Activated naive CD4-positive, alpha-beta T cell treated with anti-CD3 and anti-CD28 coated beads, Interleukin-2, amount 50 U/mL, for 72 hours (primary cell): ENCODE results near the gene NUDT9. TPM values are rescaled to one million over a fixed set of nuclear protein-coding genes. Genes with fewer than 3 reads are reported as not detected.

ENCODE experiments used
- total RNA-seq, 2 donors: library from RNA; stranded (reverse); gene quantifications; one replicate each; pipeline ENCODE4 v1.2.3, GENCODE V29; 2022

NUDT9 gene
- total RNA-seq, 2 donors from 2014 or later: 9.7 to 12.0 TPM

Other genes with a start within 250 kb of the NUDT9 start
- 10 to 100 TPM in 1 of 2 donors, 1 to 10 TPM in 1; 8.4 to 13.6 TPM for gene KLHL8, start 202.0 kb upstream of the NUDT9 start, total RNA-seq
- under 1 TPM in 1 of 2 donors, not detected in 1; 0.11 TPM for gene HSD17B13, start 99.7 kb upstream of the NUDT9 start, total RNA-seq
- 10 to 100 TPM; 16.6 to 30.1 TPM for gene HSD17B11, start 31.4 kb upstream of the NUDT9 start, total RNA-seq
- gene SPARCL1, start 106.8 kb downstream of the NUDT9 start, total RNA-seq: not detected
- not detected for gene DSPP, start 186.0 kb downstream of the NUDT9 start, total RNA-seq
- gene DMP1, start 227.7 kb downstream of the NUDT9 start, total RNA-seq: not detected